PC-9 (cell line): ENCODE measurements around the gene DCAF12. TPM values are rescaled to one million over a fixed set of nuclear protein-coding genes. Genes with fewer than 3 reads are reported as not detected.
A peak's percentile ranks its signal among the peaks of the same experiment; 100 is the strongest.
"Not testable (repeated sequence)": the region's sequence is repeated elsewhere in the genome, so short reads cannot be mapped to it uniquely, and the experiment has no call there.

Source experiments
- BruUV-seq: library from RNA; stranded (reverse); fragments of 400-500 nt; replicated peaks from 2 replicates; lab custom pipeline; 2021; lab: Mats Ljungman, UMichigan
- CTCF ChIA-PET: fragments of 300-600 bp; sonication (Branson Sonifier 250); formaldehyde crosslinking; loops from one replicate; lab custom pipeline; 2022; ENCODE audit warnings: antibody characterized with exemption; lab: Charles Lee
- POLR2A ChIA-PET: fragments of 300-600 bp; sonication (Branson Sonifier 250); formaldehyde crosslinking; loops from one replicate; lab custom pipeline; 2022; ENCODE audit warnings: antibody characterized with exemption; ENCODE audit not compliant: unreplicated experiment; lab: Charles Lee
- DNase-seq, 2 experiments: peaks; one replicate each; pipeline versions ENCODE4 v3.0.0 to v3.0.0-alpha.2; 2015 to 2022; ENCODE audit warnings: mixed read lengths in 1 of 2
- H2AFZ ChIP-seq: fragments of 200-600 bp; sonication (generic); 2 replicates; pipeline ENCODE4 v1.8.1; 2017; ENCODE audit warnings: antibody characterized with exemption
- H3F3A ChIP-seq: fragments of 200-600 bp; sonication (generic); 2 replicates; pipeline ENCODE4 v1.8.1; 2017; ENCODE audit warnings: antibody characterized with exemption, mild to moderate bottlenecking, low read depth; ENCODE audit not compliant: insufficient read depth
- H3K27ac ChIP-seq: fragments of 200-600 bp; sonication (generic); 2 replicates; pipeline ENCODE4 v1.6.1; 2016; ENCODE audit warnings: mixed run types
- H3K27me3 ChIP-seq: fragments of 200-600 bp; sonication (generic); 2 replicates; pipeline ENCODE4 v1.6.1; 2016; ENCODE audit warnings: low read depth, mixed run types; ENCODE audit not compliant: insufficient read depth
- H3K36me3 ChIP-seq: fragments of 200-600 bp; sonication (generic); 2 replicates; pipeline ENCODE4 v1.6.1; 2016; ENCODE audit warnings: low read depth, mixed run types
- H3K4me1 ChIP-seq: fragments of 200-600 bp; sonication (generic); replicated peaks from 2 replicates; pipeline ENCODE4 v1.6.1; 2016; ENCODE audit warnings: mixed run types; ENCODE audit not compliant: insufficient read depth
- H3K4me2 ChIP-seq: fragments of 200-600 bp; sonication (generic); 2 replicates; pipeline ENCODE4 v1.6.1; 2017; ENCODE audit warnings: mixed run types
- H3K4me3 ChIP-seq: fragments of 200-600 bp; sonication (generic); 2 replicates; pipeline ENCODE4 v1.6.1; 2016; ENCODE audit warnings: mixed run types
- H3K79me2 ChIP-seq: fragments of 200-600 bp; sonication (generic); 2 replicates; pipeline ENCODE4 v1.6.1; 2017; ENCODE audit warnings: low read depth, mixed run types
- H3K9me2 ChIP-seq: fragments of 200-600 bp; sonication (generic); 2 replicates; pipeline ENCODE4 v1.8.1; 2017; ENCODE audit warnings: mild to moderate bottlenecking; ENCODE audit not compliant: insufficient read depth
- H3K9me3 ChIP-seq: fragments of 200-600 bp; sonication (generic); 2 replicates; pipeline ENCODE4 v1.8.1; 2016; ENCODE audit warnings: low read depth; ENCODE audit not compliant: insufficient read depth
- H4K20me1 ChIP-seq: fragments of 200-600 bp; sonication (generic); 2 replicates; pipeline ENCODE4 v1.8.1; 2017; ENCODE audit not compliant: insufficient read depth
- EZH2 ChIP-seq: fragments of 200-600 bp; sonication (generic); IDR thresholded peaks from 2 replicates; pipeline ENCODE4 v1.8.0; 2017; ENCODE audit warnings: antibody characterized with exemption, low read depth
- intact Hi-C: fragments of 100-400 bp; cut with micrococcal nuclease; formaldehyde crosslinking; loops from one replicate; pipeline ENCODE4 v1.10.0; 2022; ENCODE audit not compliant: unreplicated experiment
- total RNA-seq: library from RNA; stranded (reverse); gene quantifications from 2 replicates; pipeline ENCODE4 v1.2.3, GENCODE V29; 2021
- TF ChIP-seq, protein P1 (sequence below): fragments of 200-600 bp; sonication (generic); conservative IDR thresholded peaks from 2 replicates; pipeline ENCODE4 v1.6.1; 2017; ENCODE audit warnings: mixed run types, antibody characterized with exemption, mild to moderate bottlenecking, moderate library complexity

DCAF12 gene
- total RNA-seq, 1 experiment from 2014 or later, result 23.4 TPM

DNA sequence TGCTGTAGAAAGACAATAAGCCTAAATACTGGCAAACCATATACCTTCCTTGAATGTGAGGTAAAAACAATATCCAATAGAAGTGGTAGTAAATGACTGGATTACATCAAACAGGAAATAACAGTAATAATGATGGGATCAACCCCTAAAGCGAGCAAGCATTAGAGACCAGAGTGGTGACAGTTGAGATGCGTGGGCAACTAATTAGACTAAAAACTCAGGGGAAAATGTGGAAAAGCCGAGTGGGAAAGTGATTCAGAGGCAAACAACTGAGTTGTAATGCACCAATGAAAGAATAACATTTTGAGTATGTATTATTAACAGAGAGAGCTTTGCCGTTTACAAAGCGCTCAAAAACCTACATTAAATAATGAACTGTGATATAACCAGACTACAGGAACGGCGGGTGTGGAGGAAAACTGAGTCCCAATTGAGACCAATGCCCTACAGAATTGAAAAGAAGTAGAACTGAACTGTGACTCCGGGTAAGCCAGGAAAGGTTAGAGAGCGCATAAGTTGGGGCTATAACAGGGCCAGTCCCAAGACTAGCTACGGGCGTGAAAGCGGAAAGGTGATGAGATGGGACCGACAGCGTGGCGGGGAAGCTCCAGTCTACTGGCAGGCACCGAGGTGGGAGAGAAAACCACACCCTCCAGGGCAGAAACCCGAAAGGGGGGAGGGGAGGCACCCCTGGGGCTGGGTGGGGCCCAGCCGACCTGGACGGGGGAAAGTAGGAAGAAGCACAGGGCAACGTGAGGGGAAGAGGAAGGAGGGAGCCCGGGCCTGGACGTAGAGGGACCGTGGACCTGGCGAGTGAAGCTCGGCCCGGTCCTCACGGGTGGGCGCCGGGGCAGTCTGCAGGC is 78.4 kb downstream of the DCAF12 start:
- H3K4me2 ChIP-seq, result peak overlapping the region; percentile 98
- no peaks in the 10 kb centered on the region for H3F3A ChIP-seq
- peak overlapping the region; percentile 90 for H3K27ac ChIP-seq
- TF ChIP-seq, protein P1, sequence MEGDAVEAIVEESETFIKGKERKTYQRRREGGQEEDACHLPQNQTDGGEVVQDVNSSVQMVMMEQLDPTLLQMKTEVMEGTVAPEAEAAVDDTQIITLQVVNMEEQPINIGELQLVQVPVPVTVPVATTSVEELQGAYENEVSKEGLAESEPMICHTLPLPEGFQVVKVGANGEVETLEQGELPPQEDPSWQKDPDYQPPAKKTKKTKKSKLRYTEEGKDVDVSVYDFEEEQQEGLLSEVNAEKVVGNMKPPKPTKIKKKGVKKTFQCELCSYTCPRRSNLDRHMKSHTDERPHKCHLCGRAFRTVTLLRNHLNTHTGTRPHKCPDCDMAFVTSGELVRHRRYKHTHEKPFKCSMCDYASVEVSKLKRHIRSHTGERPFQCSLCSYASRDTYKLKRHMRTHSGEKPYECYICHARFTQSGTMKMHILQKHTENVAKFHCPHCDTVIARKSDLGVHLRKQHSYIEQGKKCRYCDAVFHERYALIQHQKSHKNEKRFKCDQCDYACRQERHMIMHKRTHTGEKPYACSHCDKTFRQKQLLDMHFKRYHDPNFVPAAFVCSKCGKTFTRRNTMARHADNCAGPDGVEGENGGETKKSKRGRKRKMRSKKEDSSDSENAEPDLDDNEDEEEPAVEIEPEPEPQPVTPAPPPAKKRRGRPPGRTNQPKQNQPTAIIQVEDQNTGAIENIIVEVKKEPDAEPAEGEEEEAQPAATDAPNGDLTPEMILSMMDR, result no peak
- TF ChIP-seq EZH2, result no peak
- ChIA-PET POLR2A (interaction anchor here (0.6 to 0.9 kb wide), 4 partner anchors 25 to 1494 kb away, joined by 3 to 15 read pairs (median 3); no protein-coding TSS in a partner anchor), CTCF (interaction anchor here (0.5 to 0.7 kb wide), 3 partner anchors 25 to 595 kb away, joined by 3 to 15 read pairs (median 6); no protein-coding TSS in a partner anchor)
- peak overlapping the region; percentile 85 for H2AFZ ChIP-seq
- H3K27me3 ChIP-seq, result no peaks in the 10 kb centered on the region
- no peaks in the 10 kb centered on the region for H3K36me3 ChIP-seq
- intact Hi-C loops, result loop anchor here (1.0 kb wide), 1 partner anchor 24 kb away; no protein-coding TSS in a partner anchor
- peak overlapping the region; percentile 69 for H3K4me3 ChIP-seq
- DNase-seq, result peak; percentile 30 to 35
- peaks cover 20% of the 10 kb centered on the region for H3K4me1 ChIP-seq
- peaks cover 14% of the 10 kb centered on the region for H4K20me1 ChIP-seq
- H3K9me2 ChIP-seq, result no peaks in the 10 kb centered on the region
- H3K79me2 ChIP-seq, result peaks cover 53% of the 10 kb centered on the region
- no peaks in the 10 kb centered on the region for H3K9me3 ChIP-seq
- BruUV-seq, result no TSS peak

DNA sequence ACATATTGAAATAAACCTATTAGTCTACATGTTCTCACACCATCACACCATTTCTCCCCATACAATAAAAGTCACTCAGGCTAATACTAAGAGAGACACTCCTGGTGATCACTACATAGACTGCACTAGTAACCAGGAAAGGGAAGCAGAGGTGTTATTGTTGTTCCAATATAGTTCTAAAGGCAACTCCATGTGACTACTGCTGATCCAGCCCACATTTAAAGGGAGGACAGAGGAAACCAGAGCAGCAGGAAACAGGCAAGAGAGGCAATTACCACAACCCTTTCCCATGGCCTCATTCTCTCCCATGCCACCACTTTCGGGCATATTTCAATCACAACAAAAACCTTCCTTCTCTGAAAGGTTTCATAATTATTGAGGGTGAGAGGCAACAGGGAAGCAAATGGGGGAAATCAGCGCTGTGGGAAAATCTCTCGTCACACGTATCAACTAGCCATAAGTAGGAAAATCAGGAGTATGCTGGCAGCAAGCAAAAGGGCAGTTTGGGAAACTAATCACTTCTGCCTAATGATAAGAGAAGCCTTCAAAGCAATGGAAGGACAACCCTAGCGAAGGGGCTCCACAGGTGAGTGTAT is 79.6 kb downstream of the DCAF12 start:
- Histone ChIP-seq H3K27ac (no peak overlapping the region), H3K79me2 (peaks cover 63% of the 10 kb centered on the region), H2AFZ (no peak overlapping the region), H3K4me1 (peaks cover 20% of the 10 kb centered on the region), H3K36me3 (no peaks in the 10 kb centered on the region), H3K27me3 (no peaks in the 10 kb centered on the region), H3K9me3 (no peaks in the 10 kb centered on the region), H4K20me1 (peaks cover 21% of the 10 kb centered on the region), H3K9me2 (no peaks in the 10 kb centered on the region), H3F3A (no peaks in the 10 kb centered on the region), H3K4me3 (peak overlapping the region; percentile 69; the same call in 1 of the 2 replicates), H3K4me2 (peak overlapping the region; percentile 98)
- CTCF ChIA-PET, result no interaction called here
- POLR2A ChIA-PET, result no interaction called here
- no peak for TF ChIP-seq EZH2
- TF ChIP-seq, protein P1, result no peak
- DNase-seq, result no peak
- intact Hi-C loops, result loop anchor here (1.0 kb wide), 1 partner anchor 25 kb away; no protein-coding TSS in a partner anchor
- TSS peak; percentile 33 for BruUV-seq

DNA sequence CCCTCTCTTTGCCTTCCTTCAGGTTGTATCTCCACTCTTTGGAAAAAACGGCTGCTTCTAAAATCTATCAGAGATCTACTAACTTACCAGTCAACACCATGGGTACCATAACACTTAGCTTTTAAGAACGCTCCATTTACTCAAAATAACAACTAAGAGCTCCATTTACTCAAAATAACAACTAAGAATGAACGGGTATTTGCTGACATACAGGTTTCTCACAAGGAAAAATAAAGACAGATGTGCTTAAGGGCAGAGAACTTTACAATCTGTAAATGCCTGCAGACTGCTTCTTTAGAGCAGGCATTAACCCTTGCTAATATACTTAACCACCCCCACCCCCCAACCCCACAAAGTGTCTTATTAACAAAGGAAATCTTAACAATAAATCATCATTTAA is 80.6 kb downstream of the DCAF12 start:
- no peak for DNase-seq
- H3K36me3 ChIP-seq, result no peaks in the 10 kb centered on the region
- peaks cover 20% of the 10 kb centered on the region for H3K4me1 ChIP-seq
- TF ChIP-seq, protein P1, result no peak
- no peak for TF ChIP-seq EZH2
- H4K20me1 ChIP-seq, result peaks cover 21% of the 10 kb centered on the region
- H3K4me2 ChIP-seq, result peak overlapping the region; percentile 98; the same call in 1 of the 2 replicates
- intact Hi-C loops, result no loop called here
- H3K79me2 ChIP-seq, result peaks cover 70% of the 10 kb centered on the region
- no peaks in the 10 kb centered on the region for H3F3A ChIP-seq
- H2AFZ ChIP-seq, result no peak overlapping the region
- H3K27me3 ChIP-seq, result no peaks in the 10 kb centered on the region
- no TSS peak for BruUV-seq
- H3K4me3 ChIP-seq, result no peak overlapping the region
- no peaks in the 10 kb centered on the region for H3K9me3 ChIP-seq
- no peaks in the 10 kb centered on the region for H3K9me2 ChIP-seq
- ChIA-PET POLR2A (no interaction called here), CTCF (no interaction called here)
- no peak overlapping the region for H3K27ac ChIP-seq

DNA sequence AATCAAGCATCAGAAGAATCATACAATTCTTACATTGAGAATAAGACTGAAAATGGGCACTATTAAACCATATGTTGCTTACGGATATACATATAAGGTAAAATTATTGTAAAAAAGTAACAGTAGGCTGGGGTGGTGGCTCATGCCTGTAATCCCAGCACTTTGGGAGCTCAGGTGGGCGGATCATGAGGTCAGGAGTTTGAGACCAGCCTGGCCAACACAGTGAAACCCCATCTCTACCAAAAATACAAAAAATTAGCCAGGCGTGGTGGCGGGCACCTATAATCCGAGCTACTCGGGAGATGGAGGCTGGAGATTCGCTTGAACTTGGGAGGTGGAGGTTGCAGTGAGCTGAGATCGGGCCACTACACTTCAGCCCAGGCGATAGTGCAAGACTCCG is 84.4 kb downstream of the DCAF12 start:
- H3K9me3 ChIP-seq, DNase-seq, H3K4me1 ChIP-seq, H3K4me2 ChIP-seq, BruUV-seq, POLR2A ChIA-PET, H3K9me2 ChIP-seq, H3K27me3 ChIP-seq, H3K27ac ChIP-seq, H3K4me3 ChIP-seq, intact Hi-C loops, H3K36me3 ChIP-seq, H3F3A ChIP-seq, H2AFZ ChIP-seq, CTCF ChIA-PET: not testable (repeated sequence)
- peaks cover 70% of the 10 kb centered on the region for H3K79me2 ChIP-seq
- H4K20me1 ChIP-seq, result peaks cover 14% of the 10 kb centered on the region

DNA sequence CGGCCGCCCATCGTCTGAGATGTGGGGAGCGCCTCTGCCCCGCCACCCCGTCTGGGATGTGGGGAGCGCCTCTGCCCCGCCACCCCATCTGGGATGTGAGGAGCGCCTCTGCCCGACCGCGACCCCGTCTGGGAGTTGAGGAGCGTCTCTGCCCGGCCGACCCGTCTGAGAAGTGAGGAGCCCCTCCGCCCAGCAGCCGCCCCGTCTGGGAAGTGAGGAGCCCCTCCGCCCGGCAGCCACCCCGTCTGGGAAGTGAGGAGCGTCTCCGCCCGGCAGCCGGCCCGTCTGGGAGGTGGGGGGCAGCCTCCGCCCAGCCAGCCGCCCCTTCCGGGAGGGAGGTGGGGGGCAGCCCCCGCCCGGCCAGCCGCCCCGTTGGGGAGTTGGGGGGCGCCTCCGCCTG is 87.6 kb downstream of the DCAF12 start:
- H3K4me1 ChIP-seq, H3K4me2 ChIP-seq, BruUV-seq, H3K27me3 ChIP-seq, H3F3A ChIP-seq, DNase-seq, H3K36me3 ChIP-seq, H3K27ac ChIP-seq, CTCF ChIA-PET, H3K9me2 ChIP-seq, intact Hi-C loops, POLR2A ChIA-PET, H2AFZ ChIP-seq, H3K9me3 ChIP-seq, H3K4me3 ChIP-seq: not testable (repeated sequence)
- Histone ChIP-seq H4K20me1 (peaks cover 11% of the 10 kb centered on the region), H3K79me2 (peaks cover 59% of the 10 kb centered on the region)
